ENCODE results near the gene GDA.

GRCh38 chr9:72141484-72141883, 7.8 kb upstream of the GDA start:
- TF ChIP-seq POLR2A (IDR thresholded peaks at IDR 0.05; ENCODE audit: low read length) (no peak), GATA1 (IDR thresholded peaks at IDR 0.05; ENCODE audit: low read depth, low read length) (no peak)

Measured in erythroblast (primary cell).